CD4-positive, alpha-beta T cell treated with Interleukin-21 for 1 hour (primary cell): Measurements from ENCODE around the gene SPINT2.

Source experiments
- DNase-seq: peaks from one replicate; pipeline ENCODE4 v3.0.0-alpha.2; 2020

SPINT2 gene

DNA sequence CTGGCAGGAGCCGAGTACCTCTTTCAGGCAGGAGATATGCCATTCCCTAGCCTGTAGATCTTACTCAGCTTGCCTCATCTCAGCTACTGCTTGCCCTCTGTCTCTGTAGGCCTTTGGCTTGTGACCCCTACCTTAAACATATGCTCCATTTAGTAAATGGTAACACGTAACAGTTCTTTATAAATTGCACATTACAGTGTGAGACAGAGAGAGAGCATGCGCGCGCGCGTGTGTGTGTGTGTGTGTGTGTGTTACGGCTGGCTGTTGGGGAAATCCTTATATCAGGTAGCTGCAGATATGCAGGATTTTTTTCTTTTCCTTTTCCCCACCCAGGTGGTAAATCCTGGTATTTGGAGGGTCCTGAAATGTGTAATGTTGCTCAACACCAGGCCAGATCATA lies 4.2 kb downstream of the SPINT2 start:
- no peak for DNase-seq

DNA sequence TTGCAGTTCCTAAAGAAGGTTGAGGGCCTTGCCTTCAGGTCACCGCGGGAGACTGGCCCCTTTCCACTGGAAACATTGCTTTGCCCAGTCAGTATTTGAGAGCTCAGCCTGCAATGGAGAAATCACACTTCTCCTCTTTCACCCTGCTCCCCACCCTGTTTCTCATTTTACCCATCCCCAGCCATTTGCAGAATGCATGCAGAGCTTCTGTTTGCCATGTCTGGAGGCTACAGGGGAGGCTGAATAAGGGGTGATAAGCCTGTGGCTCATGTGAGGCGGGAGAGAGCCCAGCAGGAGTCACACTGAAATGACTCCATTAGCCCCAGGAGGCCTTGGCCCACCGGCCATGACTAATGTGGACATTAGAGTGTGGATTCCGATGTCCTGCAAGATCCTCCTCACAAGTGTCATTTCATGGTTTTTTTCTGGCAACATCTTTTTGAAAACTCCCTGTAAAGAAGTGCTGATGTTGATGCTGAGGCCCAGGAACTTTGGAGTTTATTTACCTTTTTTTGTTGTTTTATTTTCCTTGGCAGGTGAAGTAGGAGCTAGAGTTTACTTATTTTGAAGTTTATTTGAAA lies 6.3 kb downstream of the SPINT2 start:
- DNase-seq, result no peak

DNA sequence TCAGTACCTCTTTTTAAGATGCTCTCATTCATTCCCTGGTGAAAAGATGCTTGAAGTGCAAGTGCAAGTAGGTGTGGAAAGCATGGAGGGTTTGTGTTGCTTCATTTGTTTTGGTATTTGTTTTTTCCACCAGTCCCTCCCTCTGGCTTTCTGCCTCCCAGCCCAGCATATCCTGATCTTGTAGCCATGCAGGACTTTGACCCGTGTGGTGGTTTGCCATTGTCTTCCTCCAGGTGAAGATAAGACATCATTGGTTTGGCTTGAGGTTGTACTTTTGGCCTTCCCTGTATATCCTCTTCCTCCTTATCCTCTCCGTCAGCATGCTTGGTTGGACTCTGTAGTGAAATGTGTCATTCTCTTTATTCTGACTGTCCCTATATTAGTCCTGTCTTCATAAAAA lies 9.1 kb downstream of the SPINT2 start:
- DNase-seq, result no peak

- DNase-seq, result no peak
Measured at GRCh38 chr19:38274739-38275138, 10.4 kb downstream of the SPINT2 start.

- no peak for DNase-seq
Measured at GRCh38 chr19:38276942-38277517, 12.7 kb downstream of the SPINT2 start.

GRCh38 chr19:38277549-38277948 lies 13.2 kb downstream of the SPINT2 start:
- no peak for DNase-seq

GRCh38 chr19:38277969-38278680 lies 13.8 kb downstream of the SPINT2 start:
- DNase-seq, result no peak

DNA sequence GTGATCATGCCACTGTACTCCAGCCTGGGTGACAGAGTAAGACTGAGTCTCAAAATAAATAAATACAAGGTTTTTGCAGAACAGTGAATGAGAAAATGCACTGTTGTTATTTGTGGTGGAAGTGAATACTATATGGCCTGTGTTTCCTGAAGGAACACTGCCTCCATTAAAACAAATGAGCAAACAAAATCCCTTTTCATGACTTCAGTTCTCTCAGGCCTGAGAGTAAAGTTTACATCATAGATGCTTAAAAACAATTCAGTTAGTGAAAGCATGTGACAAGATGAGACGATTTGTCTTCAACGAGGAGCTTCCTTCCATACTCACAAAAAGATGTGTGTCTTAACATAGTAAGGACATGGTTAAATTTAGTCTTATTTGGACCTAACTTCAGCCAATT lies 14.4 kb downstream of the SPINT2 start:
- no peak for DNase-seq

DNA sequence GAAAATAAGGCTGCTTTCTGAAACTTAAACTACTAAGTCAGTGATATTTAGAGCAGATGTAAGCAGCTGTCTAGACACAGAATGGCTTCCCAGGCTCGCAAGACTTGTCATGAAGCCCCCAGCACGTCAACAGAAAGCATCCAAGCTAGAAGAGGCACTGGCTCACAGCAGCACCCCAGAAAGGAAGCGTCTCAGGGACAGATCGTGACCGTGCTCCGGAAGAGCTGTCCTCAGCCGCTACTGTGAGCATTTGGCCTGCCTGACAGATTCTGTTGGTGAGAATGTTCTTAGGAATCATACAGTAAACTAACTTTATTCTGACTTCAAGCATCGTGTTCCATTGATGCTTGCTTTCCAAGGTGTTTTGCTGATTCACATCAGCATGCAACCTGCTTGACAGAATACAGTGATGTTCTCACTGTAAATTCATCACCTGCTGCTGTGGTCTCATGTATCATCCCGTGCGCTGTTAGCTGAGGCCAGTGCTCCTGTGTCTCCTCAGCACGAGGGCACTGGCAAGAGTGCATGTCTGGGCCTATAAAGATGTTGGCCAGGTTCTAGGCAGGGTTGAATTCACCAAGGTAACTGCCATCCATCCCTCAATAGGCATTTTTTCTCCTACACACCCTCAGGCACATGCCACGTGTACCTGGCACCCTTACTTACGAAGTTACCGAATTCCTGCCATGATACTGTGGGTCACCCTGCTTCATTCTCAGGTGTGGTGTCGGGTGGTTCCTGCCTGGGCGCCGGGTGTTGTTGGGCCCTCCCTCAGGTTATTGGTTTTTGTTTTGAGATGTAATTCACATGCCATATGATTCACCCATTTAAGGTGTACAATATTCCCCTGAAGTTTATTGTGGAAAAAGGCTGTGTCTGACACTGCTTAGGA lies 15.9 kb downstream of the SPINT2 start:
- DNase-seq, result no peak

DNA sequence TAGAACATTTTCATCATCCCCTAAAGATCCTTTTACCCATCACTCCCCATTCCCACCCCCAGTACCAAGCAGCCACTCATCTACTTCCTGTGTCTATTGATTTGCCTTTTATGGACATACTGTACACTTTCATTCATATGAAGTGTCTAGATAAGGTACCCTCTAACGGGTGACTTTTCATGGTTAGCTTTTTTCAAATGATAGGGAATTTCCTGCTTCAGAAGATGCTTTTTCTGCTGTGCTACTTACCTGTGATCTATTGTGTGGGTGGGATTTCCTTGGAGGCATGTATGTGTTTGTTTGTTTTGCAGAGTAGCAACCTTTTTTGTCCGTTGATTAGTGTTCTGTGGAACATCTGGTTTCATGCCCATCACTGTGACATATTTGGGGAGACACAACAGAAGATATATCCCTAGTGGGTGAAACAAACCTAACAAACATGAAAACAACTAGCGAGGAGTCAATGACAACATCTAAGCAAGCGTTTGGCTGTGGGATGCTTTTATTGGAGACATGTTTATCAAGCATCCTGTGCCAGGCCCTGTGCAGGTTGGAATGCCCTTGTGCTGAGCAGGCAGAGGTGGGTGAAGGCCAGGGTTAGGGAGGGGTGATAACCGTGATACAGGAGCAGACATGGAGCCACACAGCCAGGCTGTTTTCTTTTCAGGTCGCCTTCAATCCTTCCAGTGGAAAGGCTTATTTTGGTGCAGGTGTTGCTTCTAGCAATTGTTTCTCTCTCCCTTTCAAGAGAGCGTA lies 17.6 kb downstream of the SPINT2 start:
- peak; percentile 9 for DNase-seq

DNA sequence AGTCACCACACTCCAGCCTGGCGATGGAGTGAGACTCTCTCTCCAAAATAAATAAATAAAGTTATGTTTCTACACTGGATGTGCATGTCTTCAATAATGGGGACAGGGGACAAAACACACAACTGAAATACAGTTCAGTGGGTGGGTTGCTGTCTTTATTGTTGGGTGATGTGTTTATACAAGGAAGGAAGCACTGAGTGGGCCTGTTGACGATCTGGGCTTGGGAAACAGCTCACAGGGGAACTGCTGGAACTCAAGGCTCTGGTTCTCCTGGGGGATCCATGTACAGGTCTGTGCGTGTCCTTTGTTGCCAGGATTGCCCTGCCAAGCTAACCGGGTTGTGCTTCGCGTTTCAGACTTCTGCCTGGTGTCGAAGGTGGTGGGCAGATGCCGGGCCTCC lies 18.9 kb downstream of the SPINT2 start:
- DNase-seq, result no peak

GRCh38 chr19:38284422-38284821 lies 20.0 kb downstream of the SPINT2 start:
- no peak for DNase-seq

DNA sequence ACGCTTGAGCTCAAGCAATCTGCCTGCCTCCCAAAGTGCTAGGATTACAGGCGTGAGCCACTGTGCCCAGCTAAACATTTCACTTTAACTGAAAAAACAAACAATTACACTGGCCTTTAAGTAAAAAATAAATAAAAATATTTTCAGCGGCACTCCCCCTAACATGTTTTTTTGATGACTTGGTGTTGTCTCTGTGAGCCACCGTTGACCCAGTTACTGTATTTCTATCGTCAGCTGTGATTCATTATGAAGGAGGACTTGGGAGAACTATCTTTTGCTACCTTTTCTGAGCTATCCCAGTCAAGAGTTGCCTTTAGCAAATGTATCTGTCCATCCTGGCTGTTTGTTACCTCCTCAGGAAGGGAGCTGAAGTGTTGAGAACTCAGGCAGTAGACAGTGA lies 21.2 kb downstream of the SPINT2 start:
- no peak for DNase-seq

- no peak for DNase-seq
Measured at GRCh38 chr19:38287604-38288003, 23.2 kb downstream of the SPINT2 start.

DNA sequence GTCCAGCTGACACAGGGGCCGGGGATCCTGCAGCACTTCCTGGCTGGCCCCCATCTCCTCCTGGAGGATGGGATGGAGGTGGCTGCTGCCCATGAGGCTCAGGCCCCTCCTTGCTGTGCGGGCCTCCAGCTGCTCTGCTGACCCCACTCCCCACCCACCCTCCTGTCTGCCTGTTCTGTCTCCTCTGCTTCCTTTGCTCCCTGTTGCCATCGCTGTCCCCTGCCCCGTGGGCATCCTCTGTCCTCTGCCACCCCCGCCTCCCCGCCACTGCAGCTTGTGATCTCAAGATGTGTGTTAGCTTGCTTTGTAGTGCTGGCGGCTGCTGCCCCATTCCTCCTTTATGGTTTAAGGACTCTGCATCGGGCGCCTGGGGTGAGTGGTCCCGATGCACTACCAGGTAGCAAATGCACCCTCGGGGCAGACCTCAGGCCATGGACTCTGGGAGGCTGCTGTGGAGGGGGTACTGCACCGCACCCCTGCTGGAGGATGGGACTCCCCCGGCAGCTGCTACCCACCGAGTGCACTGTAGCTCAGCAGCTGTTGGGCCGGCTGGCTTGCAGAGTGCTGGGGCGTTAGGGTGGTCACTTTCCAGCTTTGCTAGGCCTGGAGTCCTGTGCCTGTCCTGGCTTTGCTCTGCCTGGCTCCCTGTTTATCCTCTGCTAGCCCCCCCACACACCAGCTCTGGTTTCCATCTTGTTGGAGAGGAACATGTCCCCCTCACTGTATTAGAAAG lies 23.9 kb downstream of the SPINT2 start:
- DNase-seq, result no peak

GRCh38 chr19:38289955-38290354 lies 25.6 kb downstream of the SPINT2 start:
- DNase-seq, result no peak

DNA sequence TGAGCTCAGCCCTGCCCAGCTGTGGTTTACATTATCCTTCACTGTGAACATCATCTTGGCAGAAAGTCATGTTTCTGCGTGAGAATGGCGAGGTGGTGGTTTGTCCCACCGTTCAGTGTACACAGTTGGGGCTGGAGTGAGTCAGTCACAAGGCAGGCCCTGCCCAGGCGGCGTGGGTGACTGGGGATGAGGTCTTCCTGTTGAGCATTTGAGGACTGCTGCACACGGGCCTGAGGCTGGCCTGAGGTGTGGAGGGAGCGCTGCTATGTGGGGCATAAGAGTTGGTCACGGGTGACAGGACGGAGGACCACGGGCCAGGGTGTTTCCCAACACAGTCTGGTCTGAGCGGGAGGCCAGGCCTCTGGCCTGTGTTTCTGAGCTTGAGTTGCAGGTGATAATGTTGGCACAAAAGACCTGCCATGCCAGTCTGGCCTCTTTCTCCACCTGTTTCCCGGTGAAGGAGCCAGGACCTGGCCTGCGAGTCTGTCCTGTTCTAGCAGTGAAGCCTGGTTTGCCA lies 26.3 kb downstream of the SPINT2 start:
- no peak for DNase-seq

DNA sequence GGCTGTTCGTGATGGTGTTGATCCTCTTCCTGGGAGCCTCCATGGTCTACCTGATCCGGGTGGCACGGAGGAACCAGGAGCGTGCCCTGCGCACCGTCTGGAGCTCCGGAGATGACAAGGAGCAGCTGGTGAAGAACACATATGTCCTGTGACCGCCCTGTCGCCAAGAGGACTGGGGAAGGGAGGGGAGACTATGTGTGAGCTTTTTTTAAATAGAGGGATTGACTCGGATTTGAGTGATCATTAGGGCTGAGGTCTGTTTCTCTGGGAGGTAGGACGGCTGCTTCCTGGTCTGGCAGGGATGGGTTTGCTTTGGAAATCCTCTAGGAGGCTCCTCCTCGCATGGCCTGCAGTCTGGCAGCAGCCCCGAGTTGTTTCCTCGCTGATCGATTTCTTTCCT lies 27.5 kb downstream of the SPINT2 start:
- DNase-seq, result no peak

DNA sequence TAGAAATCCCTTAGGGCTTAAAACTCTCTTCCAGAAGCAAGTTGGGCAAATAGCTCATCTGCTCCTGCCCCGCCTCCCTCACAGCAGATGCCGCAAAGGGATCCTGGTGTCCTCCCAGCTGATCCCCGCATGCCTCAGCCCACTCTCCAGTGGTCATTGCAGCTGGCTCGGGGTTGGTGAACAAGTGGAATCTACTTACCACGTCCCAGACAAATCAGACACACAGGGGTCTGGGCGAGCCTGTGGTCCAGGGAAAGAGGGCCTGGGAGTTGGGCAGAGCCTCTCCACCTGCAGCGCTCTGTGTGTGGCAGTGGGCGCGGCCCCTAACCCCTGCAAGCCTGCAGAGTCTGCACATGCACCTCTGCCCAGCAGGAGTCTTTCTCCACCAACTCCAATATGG lies 28.9 kb downstream of the SPINT2 start:
- no peak for DNase-seq

DNA sequence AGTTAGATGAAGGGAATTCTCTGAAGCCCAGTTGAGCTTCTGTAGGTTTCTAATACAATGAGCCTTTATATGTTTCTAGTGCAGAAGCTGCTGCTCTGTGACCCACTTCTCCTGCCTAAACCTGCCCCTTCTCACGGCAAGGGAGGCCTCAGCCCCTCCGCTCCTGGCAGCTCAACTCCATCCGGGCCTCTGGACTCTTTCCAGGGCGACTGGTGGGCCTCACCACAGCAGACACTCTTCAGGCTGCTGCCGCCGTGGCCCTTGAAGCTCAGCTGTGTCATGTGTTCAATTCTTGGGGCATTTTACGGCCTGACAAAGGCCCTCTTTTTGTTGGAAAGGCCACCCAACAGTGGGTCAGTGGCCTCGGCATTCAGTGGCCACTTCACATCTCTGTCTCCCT lies 29.7 kb downstream of the SPINT2 start:
- DNase-seq, result no peak

DNA sequence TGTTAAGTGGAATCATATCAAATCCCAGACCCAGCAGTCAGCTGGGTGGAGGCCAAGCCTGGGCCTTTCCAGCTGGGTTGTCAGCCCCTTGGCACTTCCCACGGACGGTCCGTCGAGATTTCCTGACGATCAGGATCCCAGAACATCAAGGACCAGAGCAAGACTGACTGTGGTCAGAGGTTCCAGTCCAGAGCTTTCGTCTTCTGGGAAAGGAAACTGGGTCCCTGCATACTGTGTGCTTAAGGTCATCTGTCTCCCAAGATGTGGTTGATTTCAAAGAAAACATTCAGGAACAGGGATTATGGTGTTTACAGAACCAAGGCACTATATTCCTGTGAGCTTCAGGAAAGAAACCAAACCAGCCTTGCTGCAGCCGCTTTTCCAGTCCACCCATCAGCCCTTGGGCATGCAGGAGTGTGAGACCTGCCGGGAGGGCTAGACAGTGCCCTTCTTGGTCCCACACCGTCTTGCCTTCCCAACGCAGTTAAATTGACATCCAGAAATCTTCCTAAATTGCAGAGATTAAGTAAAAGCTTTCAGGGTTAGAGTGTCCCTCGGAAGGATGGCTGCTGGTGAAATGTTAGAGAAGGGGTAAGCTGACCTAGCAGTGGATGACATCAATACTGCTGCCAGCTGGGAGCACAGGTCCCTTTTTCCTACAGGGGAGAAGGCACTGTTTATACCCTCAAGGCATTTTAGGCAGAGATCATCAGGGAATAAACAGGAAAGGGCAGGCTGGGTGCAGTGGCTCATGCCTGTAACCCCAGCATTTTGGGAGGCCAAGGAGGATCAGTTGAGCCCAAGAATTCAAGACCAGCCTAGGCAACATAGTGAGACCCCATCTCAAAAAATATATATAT lies 34.7 kb downstream of the SPINT2 start:
- no peak for DNase-seq
